Lower leg skin (tissue), 3 donors: ENCODE data around the gene ABHD16A.

Experiments used
- POLR2A ChIP-seq, 2 donors: fragments of 450-650 bp; IDR thresholded peaks; one replicate each; pipeline ENCODE4 v1.6.1; 2016 to 2017; ENCODE audit warnings: antibody characterized with exemption in 2 of 2, mild to moderate bottlenecking in 1 of 2, moderate library complexity in 1 of 2
- TF ChIP-seq, protein P1 (sequence below), 3 donors: fragments of 450-650 bp; IDR thresholded peaks; one replicate each; pipeline ENCODE4 v1.5.1; 2016; ENCODE audit warnings: antibody characterized with exemption in 3 of 3, mild to moderate bottlenecking in 3 of 3, moderate library complexity in 2 of 3

DNA sequence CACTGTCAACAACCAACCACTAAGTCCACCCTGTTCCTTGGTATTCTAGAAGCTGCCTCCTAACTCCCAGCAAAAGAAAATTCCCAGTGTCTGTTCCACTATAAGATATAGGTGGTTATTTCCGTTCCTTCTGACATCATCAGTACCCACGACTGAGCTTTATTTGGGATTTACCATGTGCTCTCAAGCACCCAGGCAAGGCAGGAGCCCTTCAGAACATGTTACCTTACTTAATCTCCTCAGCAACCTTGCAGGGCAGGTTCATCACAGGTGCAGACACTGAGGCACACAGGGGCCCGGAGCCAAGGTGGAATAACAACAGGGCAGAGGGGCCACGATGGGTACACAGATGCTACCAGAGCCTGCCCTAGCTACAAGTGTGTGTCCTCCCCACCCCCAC is 10.8 kb downstream of the ABHD16A start:
- TF ChIP-seq POLR2A (IDR thresholded peaks at IDR 0.05) = no peak
- TF ChIP-seq, protein P1, sequence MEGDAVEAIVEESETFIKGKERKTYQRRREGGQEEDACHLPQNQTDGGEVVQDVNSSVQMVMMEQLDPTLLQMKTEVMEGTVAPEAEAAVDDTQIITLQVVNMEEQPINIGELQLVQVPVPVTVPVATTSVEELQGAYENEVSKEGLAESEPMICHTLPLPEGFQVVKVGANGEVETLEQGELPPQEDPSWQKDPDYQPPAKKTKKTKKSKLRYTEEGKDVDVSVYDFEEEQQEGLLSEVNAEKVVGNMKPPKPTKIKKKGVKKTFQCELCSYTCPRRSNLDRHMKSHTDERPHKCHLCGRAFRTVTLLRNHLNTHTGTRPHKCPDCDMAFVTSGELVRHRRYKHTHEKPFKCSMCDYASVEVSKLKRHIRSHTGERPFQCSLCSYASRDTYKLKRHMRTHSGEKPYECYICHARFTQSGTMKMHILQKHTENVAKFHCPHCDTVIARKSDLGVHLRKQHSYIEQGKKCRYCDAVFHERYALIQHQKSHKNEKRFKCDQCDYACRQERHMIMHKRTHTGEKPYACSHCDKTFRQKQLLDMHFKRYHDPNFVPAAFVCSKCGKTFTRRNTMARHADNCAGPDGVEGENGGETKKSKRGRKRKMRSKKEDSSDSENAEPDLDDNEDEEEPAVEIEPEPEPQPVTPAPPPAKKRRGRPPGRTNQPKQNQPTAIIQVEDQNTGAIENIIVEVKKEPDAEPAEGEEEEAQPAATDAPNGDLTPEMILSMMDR (IDR thresholded peaks at IDR 0.05) = no peak
